ENCODE measurements around the gene ARHGEF6.

ARHGEF6 gene

DNA sequence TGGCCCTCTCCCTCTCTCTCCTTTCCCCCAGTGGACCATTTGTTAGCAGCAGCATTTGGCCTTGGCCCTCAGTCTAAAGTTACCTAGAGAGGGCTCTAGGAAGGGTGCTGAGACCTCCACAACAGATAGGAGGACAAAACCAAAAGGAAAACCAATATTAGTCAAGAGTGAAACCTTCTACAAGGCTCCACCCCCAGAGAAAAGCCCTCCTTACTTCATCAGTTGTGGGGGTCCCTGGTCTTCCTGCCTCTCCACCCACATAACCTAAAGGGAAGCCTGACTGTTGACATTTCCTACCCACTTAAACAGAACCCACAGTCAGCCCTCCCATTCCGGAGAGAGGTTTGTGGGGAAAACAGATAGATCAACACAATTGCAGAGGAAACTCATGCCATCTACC, 137.5 kb downstream of the ARHGEF6 start:
- Mint-ChIP-seq H3K27me3 (ENCODE audit: low read depth) (no peaks in the 10 kb centered on the region), H3K27ac (peak overlapping the region; percentile 78), H3K9me3 (no peaks in the 10 kb centered on the region), H3K4me3 (peak overlapping the region; percentile 62), H3K4me1 (ENCODE audit: low read depth) (peaks cover 66% of the 10 kb centered on the region), H3K36me3 (ENCODE audit: low read depth) (peaks cover 9% of the 10 kb centered on the region)

DNA sequence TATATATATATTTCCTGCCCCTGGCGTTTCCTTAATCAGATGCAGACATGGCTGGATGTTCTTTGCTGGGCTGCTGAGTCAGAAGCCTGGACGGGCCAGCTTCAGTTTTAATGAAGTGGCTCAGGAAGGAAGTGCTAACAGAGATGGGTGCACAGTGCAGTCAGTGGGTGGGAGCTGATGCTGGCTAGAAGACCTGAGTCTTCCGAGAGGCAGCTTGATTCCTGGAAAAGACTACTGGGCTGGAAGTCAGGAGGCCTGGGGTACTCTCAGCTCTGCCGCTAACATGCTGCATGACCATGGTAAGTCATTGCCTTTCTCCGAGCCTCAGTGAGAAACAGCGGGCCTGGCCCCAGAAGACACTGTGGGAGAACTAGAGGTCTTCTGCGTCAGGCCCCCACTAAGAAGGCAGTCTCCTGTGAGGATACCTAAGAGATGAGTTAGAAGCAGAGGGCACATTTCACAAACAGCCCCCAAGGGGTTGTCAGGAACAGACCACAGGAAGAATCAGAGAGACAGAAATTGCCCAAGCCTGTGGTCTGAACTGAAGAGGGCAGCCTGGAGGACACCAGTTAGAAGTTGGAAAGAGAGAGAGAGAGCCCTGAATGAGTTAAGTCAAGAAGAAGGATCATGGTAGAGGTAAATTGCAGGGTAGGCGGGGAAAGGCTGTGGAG, 141.1 kb downstream of the ARHGEF6 start:
- H3K4me3 Mint-ChIP-seq, result peak overlapping the region; percentile 84
- H3K27me3 Mint-ChIP-seq (ENCODE audit: low read depth), result no peaks in the 10 kb centered on the region

DNA sequence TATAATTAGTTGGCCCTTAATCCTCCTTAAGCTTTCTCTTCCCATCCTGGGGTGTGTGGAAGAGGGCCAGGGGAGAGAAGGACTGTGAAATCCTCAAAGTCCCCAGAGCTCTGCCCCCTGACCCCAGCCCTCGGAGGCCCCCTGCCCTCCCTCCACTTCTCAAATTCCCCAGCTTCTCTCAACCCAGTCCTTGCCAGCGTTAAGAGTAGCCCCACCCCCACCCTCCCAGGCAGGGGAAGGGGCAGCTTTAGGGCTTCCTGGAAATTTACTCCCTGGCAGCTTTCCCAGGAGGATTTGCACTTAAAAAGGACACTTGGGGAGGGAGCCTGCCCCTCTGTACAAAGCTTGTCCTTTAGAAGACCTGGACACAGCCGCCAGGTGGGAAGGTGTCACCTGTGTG, 144.6 kb downstream of the ARHGEF6 start:
- no peaks in the 10 kb centered on the region for H3K9me3 Mint-ChIP-seq
- H3K36me3 Mint-ChIP-seq (ENCODE audit: low read depth), result peaks cover 5% of the 10 kb centered on the region
- H3K4me3 Mint-ChIP-seq, result no peak overlapping the region
- H3K27me3 Mint-ChIP-seq (ENCODE audit: low read depth), result no peaks in the 10 kb centered on the region
- H3K27ac Mint-ChIP-seq, result no peak overlapping the region
- peaks cover 62% of the 10 kb centered on the region for H3K4me1 Mint-ChIP-seq (ENCODE audit: low read depth)

More for the DNA sequence above, 141.1 kb downstream of the ARHGEF6 start:
- H3K27ac Mint-ChIP-seq, result peak overlapping the region; percentile 85
- H3K9me3 Mint-ChIP-seq, result no peaks in the 10 kb centered on the region
- H3K36me3 Mint-ChIP-seq (ENCODE audit: low read depth), result peaks cover 4% of the 10 kb centered on the region
- peaks cover 67% of the 10 kb centered on the region for H3K4me1 Mint-ChIP-seq (ENCODE audit: low read depth)

DNA sequence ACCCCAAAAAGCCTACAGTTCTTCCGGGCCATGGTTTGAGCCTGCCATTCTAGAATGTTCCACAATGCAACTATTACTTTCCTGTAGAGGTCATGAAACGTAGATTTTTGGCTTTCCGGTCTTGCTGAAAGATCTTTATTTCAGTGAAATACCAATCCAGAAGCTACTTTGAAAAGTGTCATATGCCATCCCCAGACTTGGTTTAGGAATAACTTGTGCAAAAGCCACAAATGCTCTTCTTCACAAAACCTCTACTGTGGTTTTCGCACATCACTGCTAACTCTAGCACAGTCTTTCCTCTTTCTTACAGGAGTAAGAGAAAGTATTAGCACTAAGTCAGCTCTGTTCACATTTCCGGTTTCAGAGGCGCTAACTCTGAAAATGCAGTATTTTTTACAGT, 145.5 kb downstream of the ARHGEF6 start:
- Mint-ChIP-seq H3K9me3 (no peaks in the 10 kb centered on the region), H3K4me3 (peak overlapping the region; percentile 74), H3K27ac (peak overlapping the region; percentile 89), H3K27me3 (ENCODE audit: low read depth) (no peaks in the 10 kb centered on the region), H3K36me3 (ENCODE audit: low read depth) (peaks cover 5% of the 10 kb centered on the region), H3K4me1 (ENCODE audit: low read depth) (peaks cover 66% of the 10 kb centered on the region)

DNA sequence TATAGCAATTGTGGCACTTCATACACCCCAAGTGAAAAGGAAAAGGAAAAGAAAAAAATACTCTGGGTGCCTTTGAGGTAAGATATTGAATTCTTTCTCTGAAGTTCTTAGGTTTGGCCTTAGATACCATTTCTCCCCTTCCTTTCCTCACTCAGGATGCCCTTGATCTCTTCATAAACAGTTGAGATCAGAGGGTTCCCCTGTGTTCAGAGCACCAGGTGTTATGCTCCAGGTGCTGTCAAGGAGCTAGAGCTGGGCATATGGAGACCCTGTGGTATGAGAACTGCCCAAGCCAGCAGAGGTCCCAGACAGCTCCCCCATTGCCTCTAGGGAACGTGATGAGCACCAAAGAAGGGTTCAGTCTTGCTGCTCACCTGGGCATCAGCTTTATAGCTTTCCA, 149.9 kb downstream of the ARHGEF6 start:
- H3K27ac Mint-ChIP-seq, result peak overlapping the region; percentile 85
- no peaks in the 10 kb centered on the region for H3K27me3 Mint-ChIP-seq (ENCODE audit: low read depth)
- H3K4me3 Mint-ChIP-seq, result no peak overlapping the region
- peaks cover 76% of the 10 kb centered on the region for H3K4me1 Mint-ChIP-seq (ENCODE audit: low read depth)
- no peaks in the 10 kb centered on the region for H3K9me3 Mint-ChIP-seq
- H3K36me3 Mint-ChIP-seq (ENCODE audit: low read depth), result peaks cover 6% of the 10 kb centered on the region

DNA sequence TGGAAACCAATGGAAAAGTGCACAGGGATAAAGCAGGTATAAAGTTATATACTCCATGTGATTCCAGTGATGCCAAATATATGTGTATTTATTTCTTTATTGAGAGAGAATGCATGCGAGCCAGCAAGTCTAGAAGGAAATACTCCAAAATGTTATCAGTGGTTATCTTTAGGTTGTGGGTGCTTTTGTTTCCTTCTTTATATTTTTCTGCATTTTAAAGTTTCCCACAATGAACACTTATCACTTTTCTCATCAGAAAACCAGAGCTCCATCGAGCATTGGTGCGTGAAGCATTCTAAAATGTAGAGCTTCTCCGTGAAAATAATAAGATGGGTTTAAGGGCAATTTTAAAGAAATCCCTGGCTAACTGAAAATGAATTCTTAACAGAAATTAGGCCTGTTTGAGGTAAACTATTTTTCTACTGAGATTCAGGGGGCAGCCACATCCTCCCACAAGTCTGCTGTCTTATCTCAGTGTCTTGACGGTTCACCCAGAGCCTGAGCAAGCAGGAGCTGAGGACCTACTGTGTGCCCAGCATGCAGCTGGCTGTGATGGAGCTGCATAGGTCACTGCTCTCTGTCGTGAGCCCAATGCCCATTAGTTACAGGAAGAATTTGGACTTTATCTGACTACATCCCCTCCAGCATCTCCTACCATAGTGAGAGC, 151.5 kb downstream of the ARHGEF6 start:
- peak overlapping the region; percentile 85 for H3K27ac Mint-ChIP-seq
- peaks cover 73% of the 10 kb centered on the region for H3K4me1 Mint-ChIP-seq (ENCODE audit: low read depth)
- peak overlapping the region; percentile 33 for H3K4me3 Mint-ChIP-seq
- H3K9me3 Mint-ChIP-seq, result peaks cover 6% of the 10 kb centered on the region
- H3K36me3 Mint-ChIP-seq (ENCODE audit: low read depth), result peaks cover 11% of the 10 kb centered on the region
- no peaks in the 10 kb centered on the region for H3K27me3 Mint-ChIP-seq (ENCODE audit: low read depth)

DNA sequence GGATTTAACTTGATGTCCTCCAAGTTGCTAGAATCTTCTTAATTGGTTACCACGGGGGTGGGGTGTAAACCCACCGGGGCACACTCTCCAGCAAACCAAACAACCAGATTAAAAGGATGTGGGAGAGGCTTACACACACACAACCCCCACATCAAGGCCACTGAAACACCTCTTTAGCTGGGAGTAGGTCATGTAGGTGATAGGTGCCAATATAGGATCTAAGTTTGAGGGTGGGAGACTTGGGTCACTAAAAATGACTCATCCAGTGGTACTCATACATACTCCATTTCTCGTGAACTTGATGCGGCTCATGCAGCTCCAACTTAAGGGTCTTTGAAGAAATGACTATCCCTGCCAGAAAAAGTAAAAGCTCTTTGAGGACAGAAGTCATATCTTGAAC, 153.3 kb downstream of the ARHGEF6 start:
- Mint-ChIP-seq H3K27ac (peak overlapping the region; percentile 92), H3K4me1 (ENCODE audit: low read depth) (peaks cover 71% of the 10 kb centered on the region), H3K36me3 (ENCODE audit: low read depth) (peaks cover 8% of the 10 kb centered on the region)

DNA sequence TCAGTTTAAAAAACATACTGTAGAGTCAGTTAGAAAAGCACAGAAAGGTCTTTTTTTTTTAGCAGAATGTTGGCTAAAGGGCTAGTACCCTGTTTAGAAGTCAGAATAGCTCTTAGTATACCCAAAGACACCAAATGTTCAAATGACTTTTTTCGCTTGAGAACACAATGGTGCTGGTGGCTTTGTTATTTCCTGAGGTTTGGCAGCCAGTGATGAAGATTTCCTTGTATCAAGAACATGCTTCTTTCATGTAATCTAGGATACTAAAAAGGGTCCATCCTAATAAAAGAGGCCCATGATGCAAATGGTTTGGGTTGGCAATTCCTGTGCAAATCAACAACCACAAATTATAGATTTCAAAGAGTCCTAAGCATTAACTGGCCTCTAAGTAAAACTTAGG, 153.8 kb downstream of the ARHGEF6 start:
- Mint-ChIP-seq H3K4me3 (peak overlapping the region; percentile 51), H3K9me3 (peaks cover 7% of the 10 kb centered on the region), H3K4me1 (ENCODE audit: low read depth) (peaks cover 70% of the 10 kb centered on the region), H3K27ac (peak overlapping the region; percentile 92), H3K36me3 (ENCODE audit: low read depth) (peaks cover 8% of the 10 kb centered on the region), H3K27me3 (ENCODE audit: low read depth) (no peaks in the 10 kb centered on the region)

More for the DNA sequence above, 153.3 kb downstream of the ARHGEF6 start:
- peaks cover 7% of the 10 kb centered on the region for H3K9me3 Mint-ChIP-seq
- peak overlapping the region; percentile 51 for H3K4me3 Mint-ChIP-seq
- no peaks in the 10 kb centered on the region for H3K27me3 Mint-ChIP-seq (ENCODE audit: low read depth)

DNA sequence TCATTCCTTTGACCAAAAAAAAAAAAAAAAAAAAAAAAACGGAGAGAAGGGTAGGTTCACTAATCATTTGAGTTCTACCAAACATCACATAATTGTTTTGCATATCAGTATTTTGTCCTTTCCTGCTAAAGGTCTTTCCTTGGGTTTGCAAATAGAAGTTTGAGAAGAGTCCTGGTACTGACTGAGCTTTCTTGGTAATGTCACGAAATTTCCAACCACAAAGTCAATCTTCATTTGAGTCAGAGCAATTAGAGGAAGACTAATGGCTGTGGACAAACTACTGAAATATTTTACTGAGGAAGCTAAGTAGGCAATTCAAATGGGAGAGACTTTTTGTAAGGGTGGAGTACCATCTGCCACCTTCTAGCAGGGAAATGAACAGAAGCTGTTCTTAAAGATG, 154.5 kb downstream of the ARHGEF6 start:
- Mint-ChIP-seq H3K4me3 (peak overlapping the region; percentile 63), H3K9me3 (peaks cover 7% of the 10 kb centered on the region), H3K27ac (peak overlapping the region; percentile 92), H3K36me3 (ENCODE audit: low read depth) (peaks cover 8% of the 10 kb centered on the region), H3K27me3 (ENCODE audit: low read depth) (no peaks in the 10 kb centered on the region), H3K4me1 (ENCODE audit: low read depth) (peaks cover 72% of the 10 kb centered on the region)

DNA sequence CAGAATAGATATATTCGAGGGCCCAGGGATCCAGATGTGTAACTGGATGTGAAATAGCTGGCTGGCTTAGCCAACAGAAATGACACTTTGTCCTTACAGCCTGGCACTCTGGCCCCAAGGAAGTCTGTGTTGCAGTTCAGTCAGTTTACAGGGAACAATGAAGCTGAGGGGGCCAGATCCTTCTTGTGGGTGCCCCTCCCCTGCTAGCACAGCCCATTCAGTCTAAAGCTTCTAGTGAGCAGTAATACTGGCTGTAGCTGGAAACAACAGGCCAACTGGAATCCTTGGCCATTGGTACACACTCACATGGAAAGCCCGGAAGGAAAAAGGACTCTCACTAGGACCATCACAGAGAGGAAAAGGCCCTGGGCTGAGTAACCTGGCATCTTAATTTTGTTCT, 155.5 kb downstream of the ARHGEF6 start:
- Mint-ChIP-seq H3K4me1 (ENCODE audit: low read depth) (peaks cover 67% of the 10 kb centered on the region), H3K4me3 (no peak overlapping the region), H3K27me3 (ENCODE audit: low read depth) (no peaks in the 10 kb centered on the region), H3K36me3 (ENCODE audit: low read depth) (peaks cover 8% of the 10 kb centered on the region), H3K9me3 (peaks cover 7% of the 10 kb centered on the region), H3K27ac (peak overlapping the region; percentile 88)

DNA sequence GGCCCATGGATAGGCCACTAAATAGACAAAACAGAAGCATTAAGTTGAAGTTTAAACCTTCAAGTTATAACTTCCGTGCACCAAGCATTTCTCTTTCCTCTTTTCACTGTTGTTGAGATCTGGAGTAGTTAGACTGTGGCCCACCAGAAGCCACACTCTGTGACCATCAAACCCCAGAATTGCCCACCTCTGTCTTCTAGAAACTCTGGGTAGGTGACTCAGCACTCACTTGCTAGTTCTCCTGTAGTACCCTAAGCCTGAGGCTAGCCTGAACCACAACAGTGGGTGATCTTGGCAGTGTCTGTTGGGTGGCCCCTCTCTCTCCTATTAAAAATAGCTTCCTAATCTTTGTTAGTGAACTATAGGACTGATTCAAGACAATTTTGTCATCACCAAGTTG, 157.3 kb downstream of the ARHGEF6 start:
- Mint-ChIP-seq H3K27me3 (ENCODE audit: low read depth) (no peaks in the 10 kb centered on the region), H3K27ac (peak overlapping the region; percentile 76), H3K4me1 (ENCODE audit: low read depth) (peaks cover 69% of the 10 kb centered on the region), H3K9me3 (peaks cover 7% of the 10 kb centered on the region), H3K4me3 (no peak overlapping the region), H3K36me3 (ENCODE audit: low read depth) (peaks cover 10% of the 10 kb centered on the region)

DNA sequence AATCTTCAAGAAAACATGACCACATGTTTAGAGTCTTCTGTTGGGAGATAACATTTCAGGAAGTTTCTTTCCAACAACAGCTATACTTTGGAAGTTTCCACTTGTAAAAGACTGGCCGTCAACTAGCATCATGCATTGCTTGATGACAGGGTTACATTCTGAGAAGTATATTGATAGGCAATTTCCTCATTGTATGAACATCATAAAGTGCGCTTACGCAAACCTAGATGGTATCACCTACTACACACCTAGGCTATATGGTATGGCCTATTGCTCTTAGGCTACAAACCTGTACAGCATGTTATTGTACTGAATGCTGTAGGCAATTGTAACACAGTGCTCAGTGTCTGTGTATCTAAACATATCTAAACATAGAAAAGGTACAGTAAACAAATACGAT, 158.2 kb downstream of the ARHGEF6 start:
- Mint-ChIP-seq H3K4me1 (ENCODE audit: low read depth) (peaks cover 67% of the 10 kb centered on the region), H3K27me3 (ENCODE audit: low read depth) (no peaks in the 10 kb centered on the region), H3K4me3 (no peak overlapping the region), H3K36me3 (ENCODE audit: low read depth) (peaks cover 12% of the 10 kb centered on the region), H3K27ac (peak overlapping the region; percentile 76), H3K9me3 (peaks cover 7% of the 10 kb centered on the region)

DNA sequence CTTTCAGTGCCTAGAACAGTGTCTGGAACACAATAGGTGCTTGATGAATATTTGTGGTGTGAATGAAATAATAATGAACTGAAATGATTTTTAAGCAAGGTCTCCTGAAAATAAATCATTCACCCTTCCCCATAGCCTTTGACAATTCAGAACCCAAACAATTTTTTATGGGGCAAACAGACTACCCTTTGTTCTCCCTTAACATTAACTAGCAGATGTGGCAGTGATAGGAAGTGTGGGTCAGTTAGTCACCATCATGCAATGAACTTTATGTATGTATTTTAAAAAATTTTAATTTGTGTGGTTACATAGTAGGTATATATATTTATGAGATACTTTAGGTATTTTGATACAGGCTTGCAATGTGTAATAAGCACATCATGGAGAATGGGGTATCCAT, 160.0 kb downstream of the ARHGEF6 start:
- Mint-ChIP-seq H3K4me1 (ENCODE audit: low read depth) (peaks cover 60% of the 10 kb centered on the region), H3K27ac (peak overlapping the region; percentile 91), H3K9me3 (peaks cover 7% of the 10 kb centered on the region)

DNA sequence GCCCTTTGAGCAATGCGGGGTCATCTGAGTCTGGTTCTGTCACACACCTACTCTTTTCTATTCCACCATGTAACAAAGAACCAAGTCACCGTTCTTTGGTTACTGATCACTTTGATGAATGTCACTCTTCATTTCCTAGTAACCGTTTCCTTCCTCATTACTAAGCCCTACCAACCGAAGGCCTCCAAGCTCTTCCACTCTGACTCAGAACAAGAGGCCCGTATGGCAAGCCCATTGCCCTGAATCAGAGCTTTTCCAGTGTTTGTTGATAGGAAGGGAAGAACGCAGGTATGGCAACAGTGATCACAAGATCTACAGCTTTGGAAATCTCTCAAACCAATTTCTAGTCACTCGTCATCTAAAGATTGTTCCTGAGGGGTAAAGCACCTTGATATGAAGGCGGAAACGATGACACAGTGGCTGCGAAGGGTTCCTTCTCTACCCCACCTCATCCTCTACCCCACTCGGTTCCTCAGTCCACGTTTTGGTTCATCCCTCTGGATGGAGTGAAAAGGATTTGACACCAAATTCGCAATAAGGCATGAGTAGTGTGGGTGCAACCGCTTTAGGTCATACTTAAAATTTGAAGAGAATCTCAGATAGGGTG, 160.7 kb downstream of the ARHGEF6 start:
- Mint-ChIP-seq H3K9me3 (peaks cover 7% of the 10 kb centered on the region), H3K27ac (peak overlapping the region; percentile 91), H3K36me3 (ENCODE audit: low read depth) (peaks cover 11% of the 10 kb centered on the region), H3K27me3 (ENCODE audit: low read depth) (no peaks in the 10 kb centered on the region), H3K4me3 (peak overlapping the region; percentile 5), H3K4me1 (ENCODE audit: low read depth) (peaks cover 61% of the 10 kb centered on the region)

More for the DNA sequence above, 160.0 kb downstream of the ARHGEF6 start:
- peaks cover 11% of the 10 kb centered on the region for H3K36me3 Mint-ChIP-seq (ENCODE audit: low read depth)
- H3K27me3 Mint-ChIP-seq (ENCODE audit: low read depth), result no peaks in the 10 kb centered on the region
- no peak overlapping the region for H3K4me3 Mint-ChIP-seq
